ENCODE results near the gene MRPL58. TPM values are rescaled to one million over a fixed set of nuclear protein-coding genes. Genes with fewer than 3 reads are reported as not detected.

Gene MRPL58
- total RNA-seq, 1 experiment from 2014 or later: 41.0 TPM

GRCh38 chr17:74999523-74999922 is 12.9 kb upstream of the MRPL58 start:
- Histone ChIP-seq H2BK120ac (ENCODE audit: low read depth, low read length, poor library complexity, severe bottlenecking) (no peak overlapping the region), H3K4ac (ENCODE audit: low read depth, low read length) (no peak overlapping the region), H3T11ph (ENCODE audit: low read length) (no peak overlapping the region), H2AFZ (ENCODE audit: low read length) (no peak overlapping the region), H2AK5ac (ENCODE audit: insufficient read length, low read length) (no peak overlapping the region), H3K18ac (ENCODE audit: insufficient read length, low read depth, low read length) (no peak overlapping the region), H3K9me3 (ENCODE audit: control insufficient read depth, low read depth, low read length) (no peaks in the 10 kb centered on the region), H3K27ac (ENCODE audit: insufficient read length, low read depth, low read length) (no peak overlapping the region), H4K20me1 (ENCODE audit: control insufficient read depth, insufficient read depth, insufficient read length) (no peaks in the 10 kb centered on the region), H3K79me2 (ENCODE audit: insufficient read depth, low read length) (no peaks in the 10 kb centered on the region; the same call in 1 of the 2 replicates), H3K27me3 (ENCODE audit: insufficient read depth, low read length) (no peaks in the 10 kb centered on the region), H3K9ac (ENCODE audit: extremely low read depth, insufficient read length, low read length) (no peak overlapping the region), H3K23ac (ENCODE audit: insufficient read length, low read depth, low read length) (no peak overlapping the region), H3K79me1 (ENCODE audit: insufficient read depth, low read depth, low read length, poor library complexity, severe bottlenecking) (no peaks in the 10 kb centered on the region), H3K14ac (ENCODE audit: insufficient read depth, low read length) (no peak overlapping the region), H4K8ac (replicated peaks; ENCODE audit: insufficient read length, low read depth, low read length) (no peak overlapping the region), H4K5ac (ENCODE audit: insufficient read length, low read depth, low read length) (no peak overlapping the region), H4K91ac (ENCODE audit: insufficient read length, low read depth, low read length) (no peak overlapping the region), H2BK5ac (ENCODE audit: insufficient read length, low read length) (no peak overlapping the region), H3K4me2 (ENCODE audit: insufficient read depth, insufficient read length, low read length) (no peak overlapping the region), H2BK20ac (ENCODE audit: low read depth, low read length, poor library complexity, severe bottlenecking) (no peak overlapping the region), H2BK15ac (ENCODE audit: low read depth, low read length) (no peak overlapping the region), H3K23me2 (ENCODE audit: insufficient read length, low read depth, low read length, poor library complexity, severe bottlenecking) (no peaks in the 10 kb centered on the region), H3K56ac (ENCODE audit: insufficient read length, low read depth, low read length) (no peak overlapping the region), H3K4me1 (ENCODE audit: insufficient read depth, low read length) (no peaks in the 10 kb centered on the region), H2BK12ac (ENCODE audit: insufficient read length, low read depth, low read length) (no peak overlapping the region)
- Mint-ChIP-seq H3K9me3 (no peaks in the 10 kb centered on the region), H3K4me3 (no peak overlapping the region), H3K27ac (no peak overlapping the region), H3K4me1 (no peaks in the 10 kb centered on the region), H3K36me3 (ENCODE audit: insufficient read depth in 1 of 3, low read depth in 3 of 3) (peaks cover 9 to 40% (median 32%) of the 10 kb centered on the region in 3 experiments; a peak in 6 of 7 replicates), H3K27me3 (ENCODE audit: low read depth) (no peaks in the 10 kb centered on the region)
- TF ChIP-seq, protein P1, sequence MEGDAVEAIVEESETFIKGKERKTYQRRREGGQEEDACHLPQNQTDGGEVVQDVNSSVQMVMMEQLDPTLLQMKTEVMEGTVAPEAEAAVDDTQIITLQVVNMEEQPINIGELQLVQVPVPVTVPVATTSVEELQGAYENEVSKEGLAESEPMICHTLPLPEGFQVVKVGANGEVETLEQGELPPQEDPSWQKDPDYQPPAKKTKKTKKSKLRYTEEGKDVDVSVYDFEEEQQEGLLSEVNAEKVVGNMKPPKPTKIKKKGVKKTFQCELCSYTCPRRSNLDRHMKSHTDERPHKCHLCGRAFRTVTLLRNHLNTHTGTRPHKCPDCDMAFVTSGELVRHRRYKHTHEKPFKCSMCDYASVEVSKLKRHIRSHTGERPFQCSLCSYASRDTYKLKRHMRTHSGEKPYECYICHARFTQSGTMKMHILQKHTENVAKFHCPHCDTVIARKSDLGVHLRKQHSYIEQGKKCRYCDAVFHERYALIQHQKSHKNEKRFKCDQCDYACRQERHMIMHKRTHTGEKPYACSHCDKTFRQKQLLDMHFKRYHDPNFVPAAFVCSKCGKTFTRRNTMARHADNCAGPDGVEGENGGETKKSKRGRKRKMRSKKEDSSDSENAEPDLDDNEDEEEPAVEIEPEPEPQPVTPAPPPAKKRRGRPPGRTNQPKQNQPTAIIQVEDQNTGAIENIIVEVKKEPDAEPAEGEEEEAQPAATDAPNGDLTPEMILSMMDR (conservative IDR thresholded peaks at IDR 0.05): no peak
- no CpG with 5 or more reads among the region's 4 CpGs for WGBS (ENCODE audit: extremely low coverage, insufficient read length, low lambda C conversion rate)
- DNase-seq: no peak
